NCI-H2107 treated with DMSO at 0.1 percent for 48 hours (cell line): ENCODE data around the gene PIK3R3.

Experiments
- DNase-seq: peaks from one replicate; lab custom pipeline; 2025; ENCODE audit not compliant: unreplicated experiment; lab: John Stamatoyannopoulos, UW

PIK3R3 gene

GRCh38 chr1:46030074-46030870 lies 102.2 kb downstream of the PIK3R3 start:
- no peak for DNase-seq

GRCh38 chr1:46027788-46028573 lies 104.4 kb downstream of the PIK3R3 start:
- no peak for DNase-seq

DNA sequence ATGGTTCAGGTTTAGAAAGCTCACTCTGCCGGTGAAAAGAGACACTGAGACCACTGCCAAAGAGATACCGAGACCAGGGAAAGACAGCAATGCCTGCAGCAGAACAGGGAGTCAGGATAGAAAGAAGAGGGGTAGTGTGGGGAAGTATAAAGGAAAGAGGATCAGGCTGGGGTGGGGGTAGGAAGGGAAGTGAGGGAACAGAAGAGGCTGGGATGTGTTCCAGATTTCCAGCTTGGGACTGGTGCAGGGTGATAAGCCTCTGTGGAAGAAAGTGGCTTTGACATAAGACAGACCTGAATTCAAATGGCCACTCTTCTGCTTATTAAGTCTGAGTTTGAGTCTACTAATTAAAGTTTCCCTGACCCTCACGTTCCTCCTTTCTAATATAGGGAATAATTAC lies 105.9 kb downstream of the PIK3R3 start:
- DNase-seq: no peak

DNA sequence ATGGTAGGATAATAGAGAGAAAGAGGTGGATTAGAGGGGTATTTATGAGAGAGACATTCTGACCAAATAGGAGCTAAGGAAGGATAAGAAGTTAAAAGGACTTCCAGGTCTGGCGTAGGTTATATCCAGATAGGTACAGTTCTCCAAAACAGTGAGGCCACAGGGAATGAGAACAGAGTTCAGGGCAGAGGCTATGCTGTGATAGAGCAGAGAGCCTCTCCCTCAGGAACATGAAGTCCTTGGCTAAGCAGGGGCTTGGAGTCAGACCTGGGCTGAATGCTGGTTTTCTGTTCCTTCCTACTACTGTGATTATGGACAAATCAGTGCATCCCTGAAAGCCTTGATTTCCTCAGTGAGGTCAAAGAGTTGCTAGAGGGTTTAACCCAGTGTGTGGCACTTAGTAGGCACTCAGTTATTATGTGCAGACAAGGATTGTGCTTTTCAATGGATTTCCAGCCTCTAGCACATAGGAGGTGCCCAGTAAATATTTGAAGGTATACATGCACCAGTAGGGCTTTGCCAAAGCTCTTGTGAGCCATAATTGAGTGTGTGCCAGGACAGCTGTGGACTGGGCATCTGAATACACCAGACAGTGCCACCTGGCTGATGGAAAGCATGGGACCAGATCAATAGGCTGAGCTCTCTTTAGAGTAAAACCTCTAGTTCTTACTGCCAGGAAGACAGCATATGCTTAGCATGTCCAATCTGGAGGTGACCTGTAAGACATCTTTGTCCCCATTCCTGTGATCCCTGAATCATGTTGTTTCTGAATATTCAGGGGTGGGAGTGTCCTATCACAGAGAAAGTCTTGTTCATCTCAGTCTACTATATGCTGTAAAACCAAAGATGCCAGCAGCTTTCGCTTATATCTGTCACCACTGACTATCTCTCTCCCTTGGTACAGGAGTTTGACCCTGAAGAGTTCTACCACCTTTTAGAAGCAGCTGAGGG lies 111.1 kb downstream of the PIK3R3 start:
- DNase-seq: peak; percentile 26

GRCh38 chr1:46020010-46020409 lies 112.4 kb downstream of the PIK3R3 start:
- DNase-seq: no peak

DNA sequence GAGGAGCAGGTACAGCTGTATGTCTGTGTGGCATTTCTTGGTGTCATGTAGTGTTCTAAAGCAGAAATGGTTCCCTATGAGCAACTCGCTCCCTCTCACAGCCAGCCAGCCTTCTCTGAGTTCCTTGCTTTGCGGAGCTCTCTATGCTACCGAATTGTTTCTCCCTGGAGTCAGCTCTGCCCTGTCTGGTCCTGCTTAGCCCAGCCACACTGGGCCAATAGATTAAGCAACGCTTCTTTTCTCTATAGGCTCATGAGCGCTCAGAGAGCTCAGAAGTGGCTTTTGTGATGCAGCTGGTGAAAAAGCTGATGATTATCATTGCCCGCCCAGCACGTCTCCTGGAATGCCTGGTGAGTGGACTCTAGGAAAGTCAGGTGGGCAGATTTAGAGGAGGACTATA lies 113.1 kb downstream of the PIK3R3 start:
- DNase-seq: no peak

DNA sequence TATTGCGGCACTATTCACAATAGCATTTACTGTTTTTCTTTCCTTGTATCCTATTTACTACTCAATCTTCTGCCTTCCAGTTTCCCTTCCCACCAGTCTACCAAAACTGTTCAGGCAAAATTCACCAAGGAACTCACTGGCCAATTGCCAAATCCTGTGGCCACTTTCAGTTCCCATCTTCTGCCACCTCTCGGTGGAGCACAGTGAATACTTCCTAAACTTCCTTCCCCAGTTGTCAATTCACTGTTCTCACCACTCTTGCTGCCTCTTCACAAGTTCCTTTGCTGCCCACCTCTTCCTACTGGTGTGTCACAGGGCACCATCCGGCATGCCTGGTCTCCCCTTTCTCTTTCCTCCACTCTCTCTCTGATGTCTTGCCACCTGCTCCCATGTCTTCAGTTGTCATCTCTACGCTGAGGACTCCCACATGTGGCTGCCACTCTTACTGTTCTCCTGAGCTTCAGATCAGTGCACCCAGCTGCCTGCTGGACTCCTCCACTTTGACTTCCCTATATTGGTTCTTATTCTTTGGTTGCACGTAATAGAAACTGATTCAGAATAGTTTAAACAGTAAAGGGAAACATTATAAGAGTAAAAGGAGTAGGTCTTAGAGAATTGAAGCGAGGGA lies 114.4 kb downstream of the PIK3R3 start:
- no peak for DNase-seq

GRCh38 chr1:46013581-46013980 lies 118.8 kb downstream of the PIK3R3 start:
- no peak for DNase-seq

DNA sequence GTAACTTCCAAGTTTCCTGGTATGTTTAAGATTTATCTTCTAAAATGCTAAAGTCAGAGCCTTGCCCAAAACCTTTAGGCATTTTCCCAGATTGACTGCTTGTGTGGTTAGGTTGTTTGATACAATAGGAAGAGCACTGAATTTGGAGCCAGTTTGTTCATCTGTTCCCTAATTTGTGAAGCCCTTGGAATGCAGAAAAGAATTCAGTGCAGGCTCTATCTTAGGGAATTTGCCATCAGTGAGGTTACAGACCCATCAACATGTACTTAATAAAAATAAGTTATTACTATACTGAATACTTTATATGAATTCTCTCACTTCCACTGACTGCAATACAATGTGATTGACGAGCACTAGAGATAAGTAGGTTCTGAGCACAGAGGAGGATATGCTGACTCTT lies 120.2 kb downstream of the PIK3R3 start:
- DNase-seq: no peak

DNA sequence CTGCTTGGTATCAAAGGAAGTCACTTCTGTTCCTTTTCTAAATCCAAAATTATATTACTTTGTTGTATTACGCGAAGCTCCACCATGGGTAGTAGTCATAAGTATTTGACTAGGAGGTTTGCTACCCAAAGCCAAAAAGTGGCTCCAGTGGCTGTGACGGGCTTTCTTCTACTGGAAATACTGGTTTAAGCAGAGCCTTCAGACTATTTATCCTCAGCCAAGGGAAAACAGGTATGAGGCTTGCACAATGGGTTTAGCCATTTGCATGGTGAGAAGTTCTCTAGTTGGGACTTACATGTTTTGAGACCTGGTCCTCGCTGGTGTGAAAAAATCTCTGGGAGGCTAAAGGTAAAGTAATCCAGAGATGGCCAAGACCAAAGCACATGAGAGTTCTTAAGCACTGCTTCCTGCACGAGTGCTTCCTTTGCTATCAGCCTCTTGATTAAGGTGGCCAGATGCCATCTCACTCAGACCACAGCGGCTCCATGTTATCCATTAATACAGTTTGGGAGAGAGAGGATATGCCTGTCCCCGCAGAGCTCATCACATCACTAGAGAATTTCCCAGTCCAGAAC lies 121.2 kb downstream of the PIK3R3 start:
- DNase-seq: no peak

DNA sequence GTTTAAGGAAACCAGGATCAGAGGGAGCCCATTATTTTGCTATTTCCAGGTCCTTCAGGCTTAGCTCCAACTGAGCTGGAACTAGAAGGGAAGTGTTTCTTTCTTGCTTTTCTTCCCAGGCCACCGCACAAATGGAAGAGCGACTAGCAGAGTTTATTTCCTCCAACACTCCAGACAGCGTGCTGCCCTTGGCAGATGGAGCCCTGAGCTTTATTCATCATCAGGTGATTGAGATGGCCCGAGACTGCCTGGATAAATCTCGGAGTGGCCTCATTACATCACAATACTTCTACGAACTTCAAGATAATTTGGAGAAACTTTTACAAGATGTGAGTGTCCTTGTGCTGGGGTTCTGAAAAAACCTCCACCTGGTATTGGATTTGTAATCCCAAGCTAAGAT lies 121.8 kb downstream of the PIK3R3 start:
- no peak for DNase-seq

- DNase-seq: no peak
Measured at GRCh38 chr1:46008585-46008984, 123.8 kb downstream of the PIK3R3 start.

GRCh38 chr1:46005594-46005993 lies 126.8 kb downstream of the PIK3R3 start:
- DNase-seq: no peak

GRCh38 chr1:46004492-46004891 lies 127.9 kb downstream of the PIK3R3 start:
- no peak for DNase-seq

DNA sequence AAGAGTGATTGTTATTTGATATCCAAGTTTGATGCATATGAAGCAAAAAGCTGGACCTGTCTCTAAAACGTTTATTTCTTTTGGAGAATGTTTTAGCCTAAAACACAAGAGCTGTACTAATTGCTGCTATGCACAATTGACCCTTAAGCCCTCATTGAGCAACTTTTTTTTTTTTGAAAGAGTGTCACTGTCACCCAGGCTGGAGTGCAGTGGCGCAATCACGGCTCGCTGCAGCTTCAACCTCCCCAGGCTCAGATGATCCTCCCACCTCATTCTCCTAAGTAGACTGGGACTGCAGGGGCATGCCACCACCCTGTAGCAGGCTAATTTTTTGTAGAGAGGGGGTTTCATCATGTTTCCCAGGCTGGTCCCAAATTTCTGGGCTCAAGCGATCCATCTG lies 129.1 kb downstream of the PIK3R3 start:
- DNase-seq: no peak

DNA sequence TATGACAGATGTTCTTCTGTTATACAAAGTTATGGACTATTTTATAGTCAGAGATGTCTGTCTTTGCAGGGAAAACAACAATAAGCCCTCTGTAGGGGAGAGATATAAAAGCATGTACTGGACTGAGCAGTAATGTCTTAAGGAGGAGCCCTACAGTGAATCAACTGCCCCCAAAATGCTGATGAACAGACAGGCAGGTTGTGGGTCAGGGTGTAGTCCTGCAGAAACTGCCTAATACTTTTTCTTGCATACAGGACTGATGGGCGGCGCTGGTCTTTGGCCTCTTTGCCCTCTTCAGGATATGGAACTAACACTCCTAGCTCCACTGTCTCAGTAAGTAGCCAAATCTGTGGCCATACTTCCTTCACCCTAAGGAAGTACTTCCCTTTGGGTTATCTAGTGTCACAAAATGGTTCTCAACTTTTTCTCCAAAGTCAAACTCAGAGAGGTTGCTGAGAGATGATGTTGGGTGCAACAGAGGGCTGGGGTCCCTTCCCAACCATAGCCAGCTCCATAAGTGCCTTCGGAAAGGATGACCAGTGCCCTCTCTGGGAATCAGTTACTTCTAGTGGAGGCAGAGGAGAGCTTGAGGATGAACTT lies 129.8 kb downstream of the PIK3R3 start:
- DNase-seq: no peak

DNA sequence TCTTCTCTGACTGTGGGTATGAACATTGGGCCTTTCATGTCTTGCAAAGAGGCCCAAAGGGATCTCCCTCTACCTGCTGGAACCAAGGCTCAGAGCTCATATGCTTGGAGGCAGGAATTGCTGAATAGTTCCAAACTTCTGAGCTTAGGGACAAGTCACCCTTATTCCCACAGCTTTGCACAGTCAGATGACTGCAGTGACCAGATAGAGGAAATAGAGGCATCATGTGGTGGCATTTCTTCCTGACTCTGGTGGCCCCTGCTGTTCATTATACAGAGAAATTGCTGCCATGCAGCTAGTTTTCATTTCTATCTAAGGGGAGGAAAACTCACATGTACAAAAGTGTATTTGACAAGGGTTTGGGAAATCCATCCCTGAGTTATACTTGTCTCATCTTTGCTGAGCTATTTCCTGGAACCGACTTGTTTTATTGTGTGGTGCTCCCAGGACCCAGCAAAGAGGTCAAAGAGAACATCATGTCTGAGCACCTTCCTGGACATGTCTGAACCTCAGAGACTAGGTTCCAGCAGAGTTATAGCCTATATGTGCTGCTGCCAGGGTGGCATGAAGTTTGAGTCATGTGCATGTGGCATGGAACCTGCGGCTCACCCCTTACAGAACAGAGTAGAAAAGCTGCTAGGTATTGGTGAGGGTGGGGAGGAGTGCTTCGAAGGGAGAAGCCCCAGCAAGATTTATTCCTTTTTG lies 131.2 kb downstream of the PIK3R3 start:
- no peak for DNase-seq

DNA sequence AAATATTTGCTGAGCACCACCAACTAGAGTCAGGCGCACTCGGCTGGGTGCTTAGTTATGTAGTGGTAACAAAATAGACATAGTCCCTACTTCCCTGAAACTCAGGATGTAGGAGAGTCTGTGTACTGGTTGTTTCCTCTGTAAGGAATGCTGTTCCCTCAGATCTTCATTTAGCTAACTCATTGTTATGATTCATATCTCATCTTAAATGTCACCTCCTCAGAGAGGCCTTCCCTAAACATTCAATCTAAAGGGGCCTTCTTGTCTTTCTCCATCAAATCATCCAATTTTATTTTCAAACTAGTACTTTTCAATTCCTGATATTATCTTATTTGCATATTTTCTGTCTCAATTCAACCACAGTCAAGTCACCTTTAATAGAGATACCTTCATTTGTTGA lies 132.9 kb downstream of the PIK3R3 start:
- no peak for DNase-seq

- no peak for DNase-seq
Measured at GRCh38 chr1:45998020-45998617, 134.3 kb downstream of the PIK3R3 start.
